Keratinocyte (primary cell): ENCODE results near the gene ALOX5. TPM values are rescaled to one million over a fixed set of nuclear protein-coding genes. Genes with fewer than 3 reads are reported as not detected.

Source experiments
- DNase-seq: peaks from one replicate; pipeline ENCODE4 v3.0.0-alpha.2; 2011; ENCODE audit warnings: low read depth, missing footprints, low spot score
- FAIRE-seq: peaks from 2 replicates; lab custom pipeline; 2011; peaks lifted over from hg19 to GRCh38; lab: Jason Lieb, UNC
- H2AFZ ChIP-seq: 2 replicates; pipeline ENCODE4 v1.6.0; 2012; ENCODE audit warnings: low read length, control low read depth, inconsistent platforms; ENCODE audit not compliant: control insufficient read depth
- H3K27ac ChIP-seq: 2 replicates; pipeline ENCODE4 v1.5.1; 2011; ENCODE audit warnings: low read length; ENCODE audit not compliant: control insufficient read depth, insufficient read depth
- H3K27me3 ChIP-seq: 3 replicates; pipeline ENCODE4 v1.6.0; 2011; ENCODE audit warnings: low read length; ENCODE audit not compliant: control insufficient read depth, insufficient read depth; ENCODE audit errors: extremely low read depth
- H3K36me3 ChIP-seq, 2 experiments: 2 replicates in 1 of 2; 3 replicates in 1 of 2; pipeline ENCODE4 v1.5.1; 2011; ENCODE audit warnings: low read length in 2 of 2, mild to moderate bottlenecking in 1 of 2; ENCODE audit not compliant: control insufficient read depth in 2 of 2, insufficient read depth in 2 of 2; ENCODE audit errors: extremely low read depth in 1 of 2
- H3K4me1 ChIP-seq: 3 replicates; pipeline ENCODE4 v1.5.1; 2011; ENCODE audit warnings: low read length; ENCODE audit not compliant: control insufficient read depth, insufficient read depth; ENCODE audit errors: extremely low read depth
- H3K4me2 ChIP-seq: 3 replicates; pipeline ENCODE4 v1.6.0; 2011; ENCODE audit warnings: low read depth, low read length; ENCODE audit not compliant: control insufficient read depth, insufficient read depth; ENCODE audit errors: extremely low read depth
- H3K4me3 ChIP-seq, 3 experiments: fragments of 200-600 bp in 1 of 3; sonication (generic) in 1 of 3; 2 replicates in 2 of 3; 3 replicates in 1 of 3; pipeline ENCODE4 v1.5.1; 2011 to 2016; ENCODE audit warnings: low read length in 3 of 3, mild to moderate bottlenecking in 3 of 3, control low read depth in 2 of 3, inconsistent platforms in 1 of 3, low read depth in 1 of 3, mixed read lengths in 1 of 3, mixed run types in 1 of 3, moderate library complexity in 1 of 3; ENCODE audit not compliant: control insufficient read depth in 2 of 3, insufficient read depth in 2 of 3; ENCODE audit errors: extremely low read depth in 1 of 3
- H3K79me2 ChIP-seq: 2 replicates; pipeline ENCODE4 v1.6.0; 2012; ENCODE audit warnings: low read length; ENCODE audit not compliant: control insufficient read depth, insufficient read depth
- H3K9ac ChIP-seq: 3 replicates; pipeline ENCODE4 v1.6.0; 2011; ENCODE audit warnings: low read length; ENCODE audit not compliant: control insufficient read depth, insufficient read depth; ENCODE audit errors: extremely low read depth
- H3K9me1 ChIP-seq: 3 replicates; pipeline ENCODE4 v1.6.0; 2011; ENCODE audit warnings: low read length; ENCODE audit not compliant: control insufficient read depth, insufficient read depth; ENCODE audit errors: extremely low read depth
- H3K9me3 ChIP-seq: 2 replicates; pipeline ENCODE4 v1.5.1; 2012; ENCODE audit warnings: low read depth, low read length; ENCODE audit not compliant: control insufficient read depth
- H4K20me1 ChIP-seq: 3 replicates; pipeline ENCODE4 v1.6.0; 2011; ENCODE audit warnings: low read length; ENCODE audit not compliant: control insufficient read depth, insufficient read depth; ENCODE audit errors: extremely low read depth
- EZH2 ChIP-seq: IDR thresholded peaks from one replicate; pipeline ENCODE4 v1.6.1; 2012; ENCODE audit warnings: inconsistent platforms, mild to moderate bottlenecking, low read length, moderate library complexity
- dilution Hi-C: fragments of 300-500 bp; cut with MboI; formaldehyde crosslinking; loops from one replicate; pipeline ENCODE4 v1.7.0; 2020; ENCODE audit warnings: low sequenced_read_pairs; ENCODE audit not compliant: extremely low pct_ligation_motif_present
- polyA plus RNA-seq, 5 experiments: library from polyadenylated mRNA; depleted of rRNA in 3 of 5; stranded (reverse) in 3 of 5; stranded (forward) in 1 of 5; unstranded in 1 of 5; fragments of >200 nt; gene quantifications; 1 replicate in 1 of 5; 2 replicates in 3 of 5; 3 replicates in 1 of 5; pipeline versions ENCODE4 v1.2.1 to v1.2.3, GENCODE V29; 2011 to 2012; ENCODE audit warnings: missing spikeins in 2 of 5, low read depth in 1 of 5, low replicate concordance in 1 of 5
- TF ChIP-seq, protein P1 (sequence below), 3 experiments: IDR thresholded peaks in 1 of 3; conservative IDR thresholded peaks in 1 of 3; optimal IDR thresholded peaks in 1 of 3; 2 replicates in 2 of 3; 3 replicates in 1 of 3; pipeline versions ENCODE3 to v1.5.1; 2011; ENCODE audit warnings: low read length in 3 of 3, mild to moderate bottlenecking in 3 of 3, moderate library complexity in 2 of 3, control low read depth in 1 of 3, inconsistent platforms in 1 of 3; ENCODE audit not compliant: insufficient read depth in 2 of 3; ENCODE audit errors: extremely low read depth in 1 of 3

The ALOX5 gene
- polyA plus RNA-seq, 1 donor (not counting 4 experiments of a cell fraction or from before 2014, with no cell fraction given) = not detected

- Histone ChIP-seq H2AFZ (no peak overlapping the region), H3K4me1 (no peaks in the 10 kb centered on the region), H4K20me1 (no peaks in the 10 kb centered on the region), H3K27ac (no peak overlapping the region), H3K9me3 (no peaks in the 10 kb centered on the region), H3K9ac (no peak overlapping the region), H3K36me3 (peaks cover 0 to 1% of the 10 kb centered on the region in 2 experiments), H3K79me2 (no peaks in the 10 kb centered on the region), H3K9me1 (no peaks in the 10 kb centered on the region), H3K4me2 (no peak overlapping the region), H3K4me3 (no peak overlapping the region), H3K27me3 (no peaks in the 10 kb centered on the region)
- dilution Hi-C loops = no loop called here
- no peak for TF ChIP-seq EZH2
- TF ChIP-seq, protein P1, sequence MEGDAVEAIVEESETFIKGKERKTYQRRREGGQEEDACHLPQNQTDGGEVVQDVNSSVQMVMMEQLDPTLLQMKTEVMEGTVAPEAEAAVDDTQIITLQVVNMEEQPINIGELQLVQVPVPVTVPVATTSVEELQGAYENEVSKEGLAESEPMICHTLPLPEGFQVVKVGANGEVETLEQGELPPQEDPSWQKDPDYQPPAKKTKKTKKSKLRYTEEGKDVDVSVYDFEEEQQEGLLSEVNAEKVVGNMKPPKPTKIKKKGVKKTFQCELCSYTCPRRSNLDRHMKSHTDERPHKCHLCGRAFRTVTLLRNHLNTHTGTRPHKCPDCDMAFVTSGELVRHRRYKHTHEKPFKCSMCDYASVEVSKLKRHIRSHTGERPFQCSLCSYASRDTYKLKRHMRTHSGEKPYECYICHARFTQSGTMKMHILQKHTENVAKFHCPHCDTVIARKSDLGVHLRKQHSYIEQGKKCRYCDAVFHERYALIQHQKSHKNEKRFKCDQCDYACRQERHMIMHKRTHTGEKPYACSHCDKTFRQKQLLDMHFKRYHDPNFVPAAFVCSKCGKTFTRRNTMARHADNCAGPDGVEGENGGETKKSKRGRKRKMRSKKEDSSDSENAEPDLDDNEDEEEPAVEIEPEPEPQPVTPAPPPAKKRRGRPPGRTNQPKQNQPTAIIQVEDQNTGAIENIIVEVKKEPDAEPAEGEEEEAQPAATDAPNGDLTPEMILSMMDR (optimal IDR thresholded peaks at IDR 0.05 in 1 of 3, IDR thresholded peaks at IDR 0.05 in 1 of 3, conservative IDR thresholded peaks at IDR 0.05 in 1 of 3; ENCODE audit: extremely low read depth in 1 of 3, insufficient read depth in 2 of 3, low read length in 3 of 3) = no peak
- no peak for DNase-seq
- FAIRE-seq = no peak
Measured at GRCh38 chr10:45452268-45452667, 78.3 kb downstream of the ALOX5 start.

GRCh38 chr10:45452743-45453452, 78.9 kb downstream of the ALOX5 start:
- TF ChIP-seq, protein P1 (optimal IDR thresholded peaks at IDR 0.05 in 1 of 3, IDR thresholded peaks at IDR 0.05 in 1 of 3, conservative IDR thresholded peaks at IDR 0.05 in 1 of 3; ENCODE audit: extremely low read depth in 1 of 3, insufficient read depth in 2 of 3, low read length in 3 of 3) = no peak
- TF ChIP-seq EZH2 = no peak
- H4K20me1 ChIP-seq = no peaks in the 10 kb centered on the region

More at GRCh38 chr10:45452743-45453452, 78.9 kb downstream of the ALOX5 start:
- Histone ChIP-seq H3K9me1 (no peaks in the 10 kb centered on the region), H3K27me3 (no peaks in the 10 kb centered on the region), H3K4me3 (no peak overlapping the region), H3K27ac (no peak overlapping the region), H3K79me2 (no peaks in the 10 kb centered on the region), H3K9ac (no peak overlapping the region), H3K4me1 (no peaks in the 10 kb centered on the region), H3K36me3 (peaks cover 0 to 1% of the 10 kb centered on the region in 2 experiments), H3K9me3 (no peaks in the 10 kb centered on the region), H2AFZ (no peak overlapping the region), H3K4me2 (no peak overlapping the region)
- DNase-seq (no peak), FAIRE-seq (no peak)
- dilution Hi-C loops = no loop called here
